Fibroblast of lung (primary cell): ENCODE data around the gene IL1F10. TPM values are rescaled to one million over a fixed set of nuclear protein-coding genes. Genes with fewer than 3 reads are reported as not detected.

Experiments used
- DNase-seq, 2 donors: peaks; one replicate each; pipeline versions ENCODE4 v3.0.0 to v3.0.0-alpha.2; 2010; ENCODE audit warnings: low read depth in 2 of 2
- H2AFZ ChIP-seq: 2 replicates; pipeline ENCODE4 v1.5.1; 2012; ENCODE audit warnings: low read length, control low read depth, inconsistent platforms
- H3K27ac ChIP-seq: 2 replicates; pipeline ENCODE4 v1.5.1; 2011; ENCODE audit warnings: low read length, control low read depth; ENCODE audit not compliant: insufficient read depth
- H3K27me3 ChIP-seq: 2 replicates; pipeline ENCODE4 v1.5.1; 2011; ENCODE audit warnings: mild to moderate bottlenecking, low read length; ENCODE audit not compliant: control insufficient read depth, insufficient read depth
- H3K36me3 ChIP-seq: 2 replicates; pipeline ENCODE4 v1.5.1; 2011; ENCODE audit warnings: low read length; ENCODE audit not compliant: control insufficient read depth, insufficient read depth
- H3K4me1 ChIP-seq: 2 replicates; pipeline ENCODE4 v1.5.1; 2011; ENCODE audit warnings: low read length; ENCODE audit not compliant: control insufficient read depth, insufficient read depth; ENCODE audit errors: extremely low read depth
- H3K4me2 ChIP-seq: 2 replicates; pipeline ENCODE4 v1.5.1; 2011; ENCODE audit warnings: low read length, control low read depth; ENCODE audit not compliant: insufficient read depth; ENCODE audit errors: extremely low read depth
- H3K4me3 ChIP-seq, 4 experiments: fragments of 200-600 bp in 1 of 4; sonication (generic) in 1 of 4; replicated peaks in 1 of 4; 2 replicates each; pipeline ENCODE4 v1.5.1; 2011 to 2016; ENCODE audit warnings: low read length in 4 of 4, low read depth in 3 of 4, mild to moderate bottlenecking in 3 of 4, control low read depth in 2 of 4, inconsistent platforms in 1 of 4, mixed read lengths in 1 of 4; ENCODE audit not compliant: insufficient read depth in 1 of 4; ENCODE audit errors: control extremely low read depth in 1 of 4
- H3K79me2 ChIP-seq: 2 replicates; pipeline ENCODE4 v1.5.1; 2012; ENCODE audit warnings: mild to moderate bottlenecking, low read length, inconsistent platforms; ENCODE audit not compliant: control insufficient read depth, insufficient read depth
- H3K9ac ChIP-seq: 2 replicates; pipeline ENCODE4 v1.5.1; 2011; ENCODE audit warnings: mild to moderate bottlenecking, low read length, control low read depth; ENCODE audit not compliant: insufficient read depth
- H3K9me3 ChIP-seq: 2 replicates; pipeline ENCODE4 v1.5.1; 2012; ENCODE audit warnings: low read depth, low read length; ENCODE audit not compliant: control insufficient read depth, insufficient read depth
- H4K20me1 ChIP-seq: 2 replicates; pipeline ENCODE4 v1.5.1; 2011; ENCODE audit warnings: low read length; ENCODE audit not compliant: control insufficient read depth, insufficient read depth; ENCODE audit errors: extremely low read depth
- EZH2 ChIP-seq: IDR thresholded peaks from 2 replicates; pipeline ENCODE4 v1.5.1; 2012; ENCODE audit warnings: low read length, control low read depth, mild to moderate bottlenecking; ENCODE audit errors: missing control alignments
- polyA plus RNA-seq, 2 donors: library from polyadenylated mRNA; depleted of rRNA in 1 of 2; stranded (reverse) in 1 of 2; unstranded in 1 of 2; fragments of >200 nt; gene quantifications; 2 replicates each; pipeline ENCODE4 v1.2.1, GENCODE V29; 2011 to 2012; ENCODE audit warnings: missing spikeins in 1 of 2
- total RNA-seq: library from RNA; depleted of rRNA; stranded (reverse); fragments of >200 nt; gene quantifications from 2 replicates; pipeline ENCODE4 v1.2.1, GENCODE V29; 2014
- TF ChIP-seq, protein P1 (sequence below), 2 donors: IDR thresholded peaks in 1 of 2; conservative IDR thresholded peaks in 1 of 2; 1 replicate in 1 of 2; 2 replicates in 1 of 2; pipeline ENCODE4 v1.5.1; 2011 to 2012; ENCODE audit warnings: low read length in 2 of 2, control low read depth in 1 of 2, inconsistent platforms in 1 of 2, low read depth in 1 of 2, mild to moderate bottlenecking in 1 of 2

Gene IL1F10
- total and polyA plus RNA-seq, 2 donors (not counting 1 experiment from before 2014, with no cell fraction given), result not detected

DNA sequence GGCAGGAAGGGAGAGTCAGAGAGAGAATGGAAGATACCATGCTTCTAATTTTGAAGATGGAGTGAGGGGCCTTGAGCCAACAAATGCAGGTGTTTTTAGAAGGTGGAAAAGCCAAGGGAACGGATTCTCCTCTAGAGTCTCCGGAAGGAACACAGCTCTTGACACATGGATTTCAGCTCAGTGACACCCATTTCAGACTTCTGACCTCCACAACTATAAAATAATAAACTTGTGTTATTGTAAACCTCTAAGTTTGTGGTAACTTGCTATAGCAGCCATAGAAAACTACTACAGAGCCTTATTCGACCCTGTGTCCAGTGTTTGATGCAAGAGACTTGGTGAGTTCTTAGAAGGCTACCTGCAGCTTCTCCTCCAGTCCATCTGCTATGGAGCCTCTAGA lies 7.8 kb downstream of the IL1F10 start:
- TF ChIP-seq EZH2, result no peak
- TF ChIP-seq, protein P1, sequence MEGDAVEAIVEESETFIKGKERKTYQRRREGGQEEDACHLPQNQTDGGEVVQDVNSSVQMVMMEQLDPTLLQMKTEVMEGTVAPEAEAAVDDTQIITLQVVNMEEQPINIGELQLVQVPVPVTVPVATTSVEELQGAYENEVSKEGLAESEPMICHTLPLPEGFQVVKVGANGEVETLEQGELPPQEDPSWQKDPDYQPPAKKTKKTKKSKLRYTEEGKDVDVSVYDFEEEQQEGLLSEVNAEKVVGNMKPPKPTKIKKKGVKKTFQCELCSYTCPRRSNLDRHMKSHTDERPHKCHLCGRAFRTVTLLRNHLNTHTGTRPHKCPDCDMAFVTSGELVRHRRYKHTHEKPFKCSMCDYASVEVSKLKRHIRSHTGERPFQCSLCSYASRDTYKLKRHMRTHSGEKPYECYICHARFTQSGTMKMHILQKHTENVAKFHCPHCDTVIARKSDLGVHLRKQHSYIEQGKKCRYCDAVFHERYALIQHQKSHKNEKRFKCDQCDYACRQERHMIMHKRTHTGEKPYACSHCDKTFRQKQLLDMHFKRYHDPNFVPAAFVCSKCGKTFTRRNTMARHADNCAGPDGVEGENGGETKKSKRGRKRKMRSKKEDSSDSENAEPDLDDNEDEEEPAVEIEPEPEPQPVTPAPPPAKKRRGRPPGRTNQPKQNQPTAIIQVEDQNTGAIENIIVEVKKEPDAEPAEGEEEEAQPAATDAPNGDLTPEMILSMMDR (conservative IDR thresholded peaks at IDR 0.05 in 1 of 2, IDR thresholded peaks at IDR 0.05 in 1 of 2; ENCODE audit: low read depth in 1 of 2, low read length in 2 of 2), result no peak

DNA sequence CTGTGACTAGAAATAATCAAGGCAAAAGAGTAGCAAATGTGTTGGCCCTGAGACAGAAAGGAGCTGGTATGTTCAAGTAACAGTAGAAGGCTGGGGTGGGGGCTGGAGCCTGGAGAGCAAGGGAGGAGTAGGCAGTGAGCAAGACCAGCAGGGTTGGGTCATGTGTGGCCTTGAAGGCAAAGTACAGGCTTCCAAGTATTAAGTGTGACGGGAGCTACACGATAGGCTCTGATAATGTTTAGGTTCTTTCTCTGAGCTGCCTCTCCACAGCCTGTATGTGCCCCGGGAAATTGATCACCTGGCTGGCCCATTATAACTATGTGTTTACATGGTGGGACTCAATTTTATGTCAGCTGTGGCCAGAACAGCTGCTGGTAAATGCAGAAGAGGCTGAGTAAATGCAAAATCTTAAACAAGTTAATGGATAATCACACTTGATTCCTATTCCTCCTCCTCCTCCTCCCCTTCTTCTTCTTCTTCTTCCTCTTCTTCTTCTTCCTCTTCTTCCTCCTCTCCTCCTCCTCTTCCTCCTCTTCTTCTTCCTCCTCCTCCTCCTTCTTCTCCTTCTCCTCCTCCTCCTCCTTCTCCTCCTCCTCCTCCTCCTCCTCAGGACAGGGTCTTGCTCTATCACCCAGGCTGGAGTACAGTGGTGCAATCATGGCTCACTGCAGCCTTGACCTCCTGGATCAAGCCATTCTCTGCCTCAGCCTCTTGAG lies 9.3 kb downstream of the IL1F10 start:
- no peak for DNase-seq
- no peak overlapping the region for H2AFZ ChIP-seq

More for the DNA sequence above, 7.8 kb downstream of the IL1F10 start:
- Histone ChIP-seq H3K27me3 (peaks cover 2% of the 10 kb centered on the region), H4K20me1 (no peaks in the 10 kb centered on the region), H2AFZ (no peak overlapping the region), H3K27ac (no peak overlapping the region), H3K4me3 (no peak overlapping the region), H3K9me3 (no peaks in the 10 kb centered on the region), H3K4me1 (no peaks in the 10 kb centered on the region), H3K36me3 (no peaks in the 10 kb centered on the region), H3K9ac (no peak overlapping the region), H3K4me2 (no peak overlapping the region), H3K79me2 (no peaks in the 10 kb centered on the region)
- no peak for DNase-seq

GRCh38 chr2:113077921-113078320 lies 10.2 kb downstream of the IL1F10 start:
- peak in 1 of 2 donors; percentile 45 for DNase-seq
- H3K27ac ChIP-seq, result no peak overlapping the region
- TF ChIP-seq EZH2, result no peak
- TF ChIP-seq, protein P1 (conservative IDR thresholded peaks at IDR 0.05 in 1 of 2, IDR thresholded peaks at IDR 0.05 in 1 of 2; ENCODE audit: low read depth in 1 of 2, low read length in 2 of 2), result no peak
- no peaks in the 10 kb centered on the region for H3K79me2 ChIP-seq
- H3K9me3 ChIP-seq, result no peaks in the 10 kb centered on the region
- H3K9ac ChIP-seq, result no peak overlapping the region
- H3K4me1 ChIP-seq, result no peaks in the 10 kb centered on the region
- H3K27me3 ChIP-seq, result peaks cover 5% of the 10 kb centered on the region
- no peak overlapping the region for H2AFZ ChIP-seq
- H3K4me3 ChIP-seq, result no peak overlapping the region
- H3K4me2 ChIP-seq, result no peak overlapping the region
- H3K36me3 ChIP-seq, result no peaks in the 10 kb centered on the region
- H4K20me1 ChIP-seq, result no peaks in the 10 kb centered on the region

More for the DNA sequence above, 9.3 kb downstream of the IL1F10 start:
- no peak overlapping the region for H3K4me2 ChIP-seq
- H3K27me3 ChIP-seq, result peaks cover 4% of the 10 kb centered on the region
- no peak for TF ChIP-seq EZH2
- TF ChIP-seq, protein P1 (conservative IDR thresholded peaks at IDR 0.05 in 1 of 2, IDR thresholded peaks at IDR 0.05 in 1 of 2; ENCODE audit: low read depth in 1 of 2, low read length in 2 of 2), result no peak
- no peaks in the 10 kb centered on the region for H3K36me3 ChIP-seq
- H3K9ac ChIP-seq, result no peak overlapping the region
- H4K20me1 ChIP-seq, result no peaks in the 10 kb centered on the region
- no peaks in the 10 kb centered on the region for H3K79me2 ChIP-seq
- H3K4me1 ChIP-seq, result no peaks in the 10 kb centered on the region
- H3K9me3 ChIP-seq, result no peaks in the 10 kb centered on the region
- no peak overlapping the region for H3K27ac ChIP-seq
- no peak overlapping the region for H3K4me3 ChIP-seq
